ENCODE data around the gene HYAL1. TPM values are rescaled to one million over a fixed set of nuclear protein-coding genes. Genes with fewer than 3 reads are reported as not detected.
A peak's percentile ranks its signal among the peaks of the same experiment; 100 is the strongest.

HYAL1 gene
- total RNA-seq, 2 experiments from 2014 or later, result not detected

- ChIA-PET CTCF (interaction anchor here (1.0 to 2.1 kb wide), 5 partner anchors 47 to 68 kb away, joined by 3 to 8 read pairs (median 4); partner anchors contain the start of gene GNAI2), POLR2A (interaction anchor here (0.9 to 8.2 kb wide), 9 partner anchors 9 to 70 kb away, joined by 3 to 98 read pairs (median 4); partner anchors contain the start of genes LSMEM2 and TUSC2)
- H3K27me3 Mint-ChIP-seq, result no peaks in the 10 kb centered on the region
- no peaks in the 10 kb centered on the region for H3K9me3 Mint-ChIP-seq
- no peak for TF ChIP-seq CTCF (IDR thresholded peaks at IDR 0.05)
- H3K4me1 Mint-ChIP-seq (ENCODE audit: low read depth), result peaks cover 18% of the 10 kb centered on the region
- peak overlapping the region; percentile 93 for H3K27ac Mint-ChIP-seq
- H3K4me3 Mint-ChIP-seq, result peak overlapping the region; percentile 95
- intact Hi-C loops (cut with micrococcal nuclease), result no loop called here
- ATAC-seq (no peak), DNase-seq (no peak)
- peaks cover 29% of the 10 kb centered on the region for H3K36me3 Mint-ChIP-seq (ENCODE audit: low read depth)
These were observed 10.1 kb downstream of the HYAL1 start for GRCh38 chr3:50293079-50293801.

GRCh38 chr3:50292159-50293078 lies 11.0 kb downstream of the HYAL1 start, which contains the start of gene IFRD2:
Gene IFRD2, minus strand, starts transcription at chr3:50292429. Its CDS starts 155 bp downstream, at chr3:50292274.
- Mint-ChIP-seq H3K9me3 (no peaks in the 10 kb centered on the region), H3K4me3 (peak within 1 kb of the TSS; percentile 95), H3K4me1 (ENCODE audit: low read depth) (peaks cover 14% of the 10 kb centered on the region), H3K36me3 (ENCODE audit: low read depth) (peaks cover 32% of the 10 kb centered on the region), H3K27ac (peak within 1 kb of the TSS; percentile 93), H3K27me3 (no peaks in the 10 kb centered on the region)
- intact Hi-C loops (cut with micrococcal nuclease), result no loop called here
- peak; percentile 98 for ATAC-seq
- ChIA-PET POLR2A (interaction anchor here (0.7 to 8.2 kb wide), 14 partner anchors 8 to 97 kb away, joined by 3 to 98 read pairs (median 4); partner anchors contain the start of gene LSMEM2), CTCF (interaction anchor here (1.0 to 2.1 kb wide), 11 partner anchors 14 to 67 kb away, joined by 3 to 8 read pairs (median 4); partner anchors contain the start of gene GNAI2)
- no peak for TF ChIP-seq CTCF (IDR thresholded peaks at IDR 0.05)
- peak; percentile 98 for DNase-seq

- intact Hi-C loops (cut with micrococcal nuclease), result no loop called here
- Mint-ChIP-seq H3K4me3 (peak overlapping the region; percentile 95), H3K36me3 (ENCODE audit: low read depth) (peaks cover 37% of the 10 kb centered on the region), H3K9me3 (no peaks in the 10 kb centered on the region), H3K27ac (no peak overlapping the region), H3K4me1 (ENCODE audit: low read depth) (peaks cover 14% of the 10 kb centered on the region), H3K27me3 (no peaks in the 10 kb centered on the region)
- no peak for ATAC-seq
- TF ChIP-seq CTCF (IDR thresholded peaks at IDR 0.05), result no peak
- POLR2A ChIA-PET, result interaction anchor here (0.8 to 8.2 kb wide), 4 partner anchors 8 to 52 kb away, joined by 3 to 98 read pairs (median 4); partner anchors contain the start of genes HYAL3, LSMEM2 and NAA80
- CTCF ChIA-PET, result interaction anchor here (1.2 to 3.6 kb wide), 3 partner anchors 8 to 15 kb away, joined by 3 to 13 read pairs (median 8); partner anchors contain the start of genes HYAL3 and NAA80
- DNase-seq, result no peak
These were observed 13.2 kb downstream of the HYAL1 start for GRCh38 chr3:50290161-50290641.

GRCh38 chr3:50289130-50289529 lies 14.2 kb downstream of the HYAL1 start:
- H3K9me3 Mint-ChIP-seq, result no peaks in the 10 kb centered on the region
- H3K27me3 Mint-ChIP-seq, result no peaks in the 10 kb centered on the region
- peaks cover 14% of the 10 kb centered on the region for H3K4me1 Mint-ChIP-seq (ENCODE audit: low read depth)
- TF ChIP-seq CTCF (IDR thresholded peaks at IDR 0.05), result no peak
- peak overlapping the region; percentile 27 for H3K4me3 Mint-ChIP-seq
- ChIA-PET POLR2A (interaction anchor here (1.0 to 8.2 kb wide), 5 partner anchors 9 to 51 kb away, joined by 3 to 98 read pairs (median 6); partner anchors contain the start of genes HYAL3, LSMEM2 and NAA80), CTCF (interaction anchor here (1.1 to 3.6 kb wide), 5 partner anchors 9 to 62 kb away, joined by 3 to 13 read pairs (median 7); partner anchors contain the start of genes HYAL3 and NAA80)
- H3K36me3 Mint-ChIP-seq (ENCODE audit: low read depth), result peaks cover 37% of the 10 kb centered on the region
- ATAC-seq, result no peak
- no peak overlapping the region for H3K27ac Mint-ChIP-seq
- intact Hi-C loops (cut with micrococcal nuclease), result no loop called here
- no peak for DNase-seq

All from activated CD8-positive, alpha-beta T cell treated with anti-CD3 and anti-CD28 coated beads for 36 hours (primary cell).